Esophagus mucosa (tissue), 1 donor: ENCODE data around the gene SNX25. TPM values are rescaled to one million over a fixed set of nuclear protein-coding genes. Genes with fewer than 3 reads are reported as not detected.
"Not testable (repeated sequence)": the region's sequence is repeated elsewhere in the genome, so short reads cannot be mapped to it uniquely, and the experiment has no call there.

Experiments used
- ATAC-seq: fragments of 200-7000 bp; cut with Tn5 transposase; one replicate; pipeline ENCODE4 v1.9.1; 2020
- total RNA-seq: library from RNA; stranded (reverse); gene quantifications from one replicate; pipeline ENCODE4 v1.2.4, GENCODE V29; 2023
- donor health status: DM: yes; HTN: yes; CAD: no.

The SNX25 gene
- total RNA-seq, 1 donor from 2014 or later = 7.4 TPM

GRCh38 chr4:185235119-185235842, 25.9 kb downstream of the SNX25 start:
- ATAC-seq = no peak

- ATAC-seq = no peak
These were observed 26.6 kb downstream of the SNX25 start for GRCh38 chr4:185235843-185236503.

GRCh38 chr4:185237175-185237574, 27.8 kb downstream of the SNX25 start:
- ATAC-seq = no peak

GRCh38 chr4:185238215-185238681, 28.9 kb downstream of the SNX25 start:
- ATAC-seq = no peak

- no peak for ATAC-seq
These were observed 29.4 kb downstream of the SNX25 start for GRCh38 chr4:185238750-185239149.

- ATAC-seq = not testable (repeated sequence)
These were observed 31.1 kb downstream of the SNX25 start for GRCh38 chr4:185240486-185240885.

- no peak for ATAC-seq
These were observed 33.5 kb downstream of the SNX25 start for GRCh38 chr4:185242749-185243533.

- ATAC-seq = no peak
These were observed 34.5 kb downstream of the SNX25 start for GRCh38 chr4:185243879-185244278.

GRCh38 chr4:185244763-185245162, 35.4 kb downstream of the SNX25 start:
- no peak for ATAC-seq

GRCh38 chr4:185246453-185246852, 37.1 kb downstream of the SNX25 start:
- no peak for ATAC-seq

GRCh38 chr4:185247151-185247550, 37.8 kb downstream of the SNX25 start:
- ATAC-seq = no peak

- no peak for ATAC-seq
These were observed 39.1 kb downstream of the SNX25 start for GRCh38 chr4:185248393-185249039.

- no peak for ATAC-seq
These were observed 39.7 kb downstream of the SNX25 start for GRCh38 chr4:185249105-185249504.

- ATAC-seq = no peak
These were observed 45.0 kb downstream of the SNX25 start for GRCh38 chr4:185254434-185254833.

GRCh38 chr4:185255868-185256267, 46.5 kb downstream of the SNX25 start:
- no peak for ATAC-seq

GRCh38 chr4:185256446-185256845, 47.0 kb downstream of the SNX25 start:
- no peak for ATAC-seq

GRCh38 chr4:185257086-185257485, 47.7 kb downstream of the SNX25 start:
- no peak for ATAC-seq

GRCh38 chr4:185257694-185258093, 48.3 kb downstream of the SNX25 start:
- no peak for ATAC-seq

- not testable (repeated sequence) for ATAC-seq
These were observed 49.3 kb downstream of the SNX25 start for GRCh38 chr4:185258741-185259140.

- ATAC-seq = no peak
These were observed 50.3 kb downstream of the SNX25 start for GRCh38 chr4:185259719-185260118.

- ATAC-seq = no peak
These were observed 52.5 kb downstream of the SNX25 start for GRCh38 chr4:185261946-185262345.

GRCh38 chr4:185263419-185263818, 54.0 kb downstream of the SNX25 start:
- no peak for ATAC-seq

GRCh38 chr4:185265942-185266341, 56.5 kb downstream of the SNX25 start:
- no peak for ATAC-seq
